GM06990 (cell line): ENCODE measurements around the gene FBXL17.

Source experiments
- DNase-seq: peaks from one replicate; pipeline ENCODE4 v3.0.0-alpha.2; 2011; ENCODE audit not compliant: insufficient read length; ENCODE audit errors: extremely low read depth
- H3K27me3 ChIP-seq: replicated peaks from 2 replicates; pipeline ENCODE4 v1.6.0; 2011; ENCODE audit warnings: low read length; ENCODE audit not compliant: control insufficient read depth, insufficient read depth
- H3K36me3 ChIP-seq: 2 replicates; pipeline ENCODE4 v1.5.1; 2011; ENCODE audit warnings: low read length; ENCODE audit not compliant: control insufficient read depth, insufficient read depth
- H3K4me3 ChIP-seq: replicated peaks from 2 replicates; pipeline ENCODE4 v1.5.1; 2011; ENCODE audit warnings: low read depth, mild to moderate bottlenecking, control low read depth, low read length
- CTCF ChIP-seq: IDR thresholded peaks from 2 replicates; pipeline ENCODE4 v1.5.1; 2011; ENCODE audit warnings: low read length, control low read depth, mild to moderate bottlenecking, inconsistent platforms; ENCODE audit not compliant: insufficient read depth, poor library complexity, severe bottlenecking

The FBXL17 gene

GRCh38 chr5:108380531-108381349 is 1.2 kb downstream of the FBXL17 start:
- peak overlapping the region; percentile 96 for H3K4me3 ChIP-seq
- no peaks in the 10 kb centered on the region for H3K27me3 ChIP-seq
- no peaks in the 10 kb centered on the region for H3K36me3 ChIP-seq
- peak; percentile 85 for DNase-seq
- TF ChIP-seq CTCF = no peak

GRCh38 chr5:108379722-108380530 is 2.0 kb downstream of the FBXL17 start:
- TF ChIP-seq CTCF = no peak
- no peaks in the 10 kb centered on the region for H3K27me3 ChIP-seq
- H3K4me3 ChIP-seq = peak overlapping the region; percentile 96
- no peaks in the 10 kb centered on the region for H3K36me3 ChIP-seq
- DNase-seq = no peak

GRCh38 chr5:108375768-108376167 is 6.1 kb downstream of the FBXL17 start:
- Histone ChIP-seq H3K27me3 (no peaks in the 10 kb centered on the region), H3K4me3 (no peak overlapping the region), H3K36me3 (no peaks in the 10 kb centered on the region)
- no peak for TF ChIP-seq CTCF
- DNase-seq = no peak

- TF ChIP-seq CTCF = no peak
- DNase-seq = no peak
- Histone ChIP-seq H3K27me3 (no peaks in the 10 kb centered on the region), H3K4me3 (no peak overlapping the region), H3K36me3 (no peaks in the 10 kb centered on the region)
These were observed 8.5 kb downstream of the FBXL17 start for GRCh38 chr5:108373426-108373825.

GRCh38 chr5:108372369-108372768 is 9.5 kb downstream of the FBXL17 start:
- Histone ChIP-seq H3K36me3 (no peaks in the 10 kb centered on the region), H3K27me3 (no peaks in the 10 kb centered on the region), H3K4me3 (no peak overlapping the region)
- no peak for TF ChIP-seq CTCF
- no peak for DNase-seq
